HEK293T (cell line): Measurements from ENCODE around the gene ARHGEF1.

Source experiments
- CTBP1 ChIP-seq: fragments of 450-650 bp; IDR thresholded peaks from 2 replicates; pipeline ENCODE4 v1.6.1; 2016; ENCODE audit warnings: borderline replicate concordance
- FOXK2 ChIP-seq: fragments of 450-650 bp; IDR thresholded peaks from 2 replicates; pipeline ENCODE4 v1.6.1; 2016; ENCODE audit warnings: mild to moderate bottlenecking
- NFRKB ChIP-seq: fragments of 450-650 bp; IDR thresholded peaks from 2 replicates; pipeline ENCODE4 v1.6.1; 2016; ENCODE audit warnings: mild to moderate bottlenecking, moderate library complexity
- SP1 ChIP-seq: fragments of 450-650 bp; IDR thresholded peaks from 2 replicates; pipeline ENCODE4 v1.6.1; 2017
- SUZ12 ChIP-seq: fragments of 450-650 bp; IDR thresholded peaks from 2 replicates; pipeline ENCODE4 v1.6.1; 2016; ENCODE audit warnings: mild to moderate bottlenecking
- ZNF384 ChIP-seq: fragments of 450-650 bp; IDR thresholded peaks from 2 replicates; pipeline ENCODE4 v1.6.1; 2016

DNA sequence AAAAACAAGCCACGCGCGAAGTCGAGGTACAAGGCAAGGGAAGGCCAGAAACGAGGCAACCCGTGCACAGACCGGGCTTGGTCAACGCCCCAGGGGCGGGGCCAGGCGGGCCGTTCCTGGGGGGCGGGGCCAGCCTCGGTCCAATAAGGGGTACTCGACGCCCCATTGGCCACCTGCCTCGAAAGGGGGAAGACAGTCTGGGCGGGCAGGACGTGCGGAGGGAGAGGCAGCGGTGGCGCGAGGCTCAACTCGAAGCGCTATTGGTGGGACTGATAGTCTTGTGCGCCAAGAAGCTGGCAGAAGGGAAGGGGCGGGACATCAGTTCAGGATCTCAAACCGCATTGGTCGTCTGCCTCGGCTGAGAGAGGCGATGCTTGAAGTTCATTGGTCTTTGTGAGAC lies 38.4 kb upstream of the ARHGEF1 start, which contains the start of gene LYPD4:
- no peak for TF ChIP-seq CTBP1
- no peak for TF ChIP-seq NFRKB
- TF ChIP-seq ZNF384 = no peak
- TF ChIP-seq SUZ12 = no peak
- TF ChIP-seq FOXK2 = no peak
- no peak for TF ChIP-seq SP1
